PC-3 (cell line): ENCODE results near the gene ANAPC4. TPM values are rescaled to one million over a fixed set of nuclear protein-coding genes. Genes with fewer than 3 reads are reported as not detected.
A peak's percentile ranks its signal among the peaks of the same experiment; 100 is the strongest.

Experiments used
- ATAC-seq: fragments of 200-7000 bp; cut with Tn5 transposase; 2 replicates; pipeline ENCODE4 v1.9.1; 2020; ENCODE audit warnings: mild to moderate bottlenecking, moderate library complexity
- BruUV-seq: library from RNA; stranded (reverse); fragments of 400-500 nt; replicated peaks from 2 replicates; lab custom pipeline; 2021; lab: Mats Ljungman, UMichigan
- CTCF ChIA-PET: fragments of 300-600 bp; sonication (Branson Sonifier 250); formaldehyde crosslinking; loops from one replicate; lab custom pipeline; 2022; ENCODE audit warnings: antibody characterized with exemption; lab: Charles Lee
- POLR2A ChIA-PET: fragments of 300-600 bp; sonication (Branson Sonifier 250); formaldehyde crosslinking; loops from one replicate; lab custom pipeline; 2022; ENCODE audit warnings: antibody characterized with exemption; ENCODE audit not compliant: unreplicated experiment; lab: Charles Lee
- DNase-seq: peaks from one replicate; pipeline ENCODE4 v3.0.0-alpha.2; 2015
- H2AFZ ChIP-seq: fragments of 300-600 bp; sonication (generic); 2 replicates; pipeline ENCODE4 v1.6.0; 2016; ENCODE audit warnings: antibody characterized with exemption, low read length
- H3F3A ChIP-seq: fragments of 300-600 bp; sonication (generic); one replicate; pipeline ENCODE4 v1.6.0; 2017; ENCODE audit warnings: antibody characterized with exemption, low read length, control low read depth, mild to moderate bottlenecking; ENCODE audit not compliant: unreplicated experiment
- H3K27ac ChIP-seq: fragments of 300-600 bp; sonication (generic); 2 replicates; pipeline ENCODE4 v1.5.1; 2016; ENCODE audit warnings: mild to moderate bottlenecking, low read length
- H3K27me3 ChIP-seq: fragments of 300-600 bp; sonication (generic); 2 replicates; pipeline ENCODE4 v1.6.1; 2016; ENCODE audit warnings: low read length, mixed read lengths
- H3K36me3 ChIP-seq: fragments of 300-600 bp; sonication (generic); 2 replicates; pipeline ENCODE4 v1.6.1; 2016; ENCODE audit warnings: low read depth, mixed run types, low read length, mixed read lengths
- H3K4me1 ChIP-seq: fragments of 300-600 bp; sonication (generic); 2 replicates; pipeline ENCODE4 v1.5.1; 2016; ENCODE audit warnings: low read length; ENCODE audit not compliant: insufficient read depth
- H3K4me2 ChIP-seq: fragments of 300-600 bp; sonication (generic); 2 replicates; pipeline ENCODE4 v1.6.0; 2016; ENCODE audit warnings: low read length
- H3K4me3 ChIP-seq: fragments of 300-600 bp; sonication (generic); 2 replicates; pipeline ENCODE4 v1.5.1; 2016; ENCODE audit warnings: mild to moderate bottlenecking, low read length, mixed read lengths
- H3K79me2 ChIP-seq: fragments of 300-600 bp; sonication (generic); 2 replicates; pipeline ENCODE4 v1.6.1; 2017; ENCODE audit warnings: low read length, mixed read lengths
- H3K9ac ChIP-seq: fragments of 300-600 bp; sonication (generic); 2 replicates; pipeline ENCODE4 v1.6.0; 2016; ENCODE audit warnings: mild to moderate bottlenecking, low read length
- H3K9me2 ChIP-seq: fragments of 300-600 bp; sonication (generic); replicated peaks from 2 replicates; pipeline ENCODE4 v1.6.1; 2016; ENCODE audit warnings: mixed run types, low read length, mixed read lengths
- H3K9me3 ChIP-seq: fragments of 300-600 bp; sonication (generic); 2 replicates; pipeline ENCODE4 v1.6.1; 2016; ENCODE audit warnings: low read length, mixed read lengths
- H4K20me1 ChIP-seq: fragments of 300-600 bp; sonication (generic); 2 replicates; pipeline ENCODE4 v1.6.1; 2016; ENCODE audit warnings: low read length, mixed read lengths
- CTCF ChIP-seq: fragments of 300-600 bp; sonication (generic); conservative IDR thresholded peaks from 2 replicates; pipeline ENCODE4 v1.5.1; 2017; ENCODE audit warnings: antibody characterized with exemption, low read depth, mild to moderate bottlenecking, low read length
- EZH2 ChIP-seq: fragments of 300-600 bp; sonication (generic); IDR thresholded peaks from one replicate; pipeline ENCODE4 v1.6.1; 2017; ENCODE audit warnings: antibody characterized with exemption, mild to moderate bottlenecking, low read length; ENCODE audit not compliant: unreplicated experiment
- EZH2phosphoT487 ChIP-seq: fragments of 300-600 bp; sonication (generic); IDR thresholded peaks from 2 replicates; pipeline ENCODE4 v1.6.1; 2018; ENCODE audit warnings: mild to moderate bottlenecking, antibody characterized with exemption, low read length, borderline replicate concordance
- intact Hi-C: fragments of 100-400 bp; cut with micrococcal nuclease; formaldehyde crosslinking; loops from 2 replicates; pipeline ENCODE4 v1.9.0; 2023
- total RNA-seq: library from RNA; depleted of rRNA; stranded (reverse); fragments of >200 nt; gene quantifications from 2 replicates; pipeline ENCODE4 v1.2.3, GENCODE V29; 2014

The ANAPC4 gene
- total RNA-seq, 1 experiment from 2014 or later: 11.3 TPM

GRCh38 chr4:25378437-25378743 lies 1.3 kb downstream of the ANAPC4 start:
- ATAC-seq (no peak), DNase-seq (no peak)
- Histone ChIP-seq H3K79me2 (peaks cover 27% of the 10 kb centered on the region), H3K4me1 (peaks cover 12% of the 10 kb centered on the region), H3K9ac (no peak overlapping the region), H3K9me3 (no peaks in the 10 kb centered on the region), H3K27ac (no peak overlapping the region), H3K4me3 (peak overlapping the region; percentile 98), H3K9me2 (no peaks in the 10 kb centered on the region), H4K20me1 (no peaks in the 10 kb centered on the region), H3K27me3 (no peaks in the 10 kb centered on the region), H3F3A (no peaks in the 10 kb centered on the region), H3K36me3 (no peaks in the 10 kb centered on the region; the same call in 1 of the 2 replicates), H3K4me2 (peak overlapping the region; percentile 91), H2AFZ (no peak overlapping the region; the same call in 1 of the 2 replicates)
- BruUV-seq: no TSS peak
- intact Hi-C loops: no loop called here
- CTCF ChIA-PET: no interaction called here
- POLR2A ChIA-PET: no interaction called here
- no peak for TF ChIP-seq EZH2
- TF ChIP-seq CTCF: no peak
- no peak for TF ChIP-seq EZH2phosphoT487

- DNase-seq: no peak
- POLR2A ChIA-PET: no interaction called here
- Histone ChIP-seq H3K9me3 (no peaks in the 10 kb centered on the region), H3K27me3 (no peaks in the 10 kb centered on the region), H3K4me1 (peaks cover 12% of the 10 kb centered on the region), H3K4me2 (peak overlapping the region; percentile 91; the same call in 1 of the 2 replicates), H4K20me1 (no peaks in the 10 kb centered on the region), H3F3A (no peaks in the 10 kb centered on the region), H3K27ac (no peak overlapping the region), H3K9ac (no peak overlapping the region), H3K4me3 (0 out of 2 replicates have a peak overlapping the region, but pooled peaks have one; percentile 98), H2AFZ (no peak overlapping the region), H3K9me2 (no peaks in the 10 kb centered on the region), H3K36me3 (no peaks in the 10 kb centered on the region; the same call in 1 of the 2 replicates), H3K79me2 (peaks cover 27% of the 10 kb centered on the region)
- no peak for ATAC-seq
- no TSS peak for BruUV-seq
- TF ChIP-seq EZH2phosphoT487: no peak
- CTCF ChIA-PET: no interaction called here
- intact Hi-C loops: no loop called here
Measured at GRCh38 chr4:25379591-25379990, 2.5 kb downstream of the ANAPC4 start.

- POLR2A ChIA-PET: no interaction called here
- ATAC-seq: no peak
- Histone ChIP-seq H3K9me3 (no peaks in the 10 kb centered on the region), H3K27me3 (no peaks in the 10 kb centered on the region), H4K20me1 (no peaks in the 10 kb centered on the region), H3K9ac (no peak overlapping the region), H3K4me1 (peaks cover 3% of the 10 kb centered on the region; the same call in 1 of the 2 replicates), H3K27ac (no peak overlapping the region), H3K9me2 (no peaks in the 10 kb centered on the region), H3K4me3 (no peak overlapping the region), H2AFZ (no peak overlapping the region), H3K79me2 (peaks cover 12% of the 10 kb centered on the region), H3K36me3 (no peaks in the 10 kb centered on the region; the same call in 1 of the 2 replicates), H3F3A (no peaks in the 10 kb centered on the region), H3K4me2 (no peak overlapping the region)
- TF ChIP-seq EZH2 (no peak), EZH2phosphoT487 (no peak), CTCF (no peak)
- no TSS peak for BruUV-seq
- intact Hi-C loops: no loop called here
- no peak for DNase-seq
- CTCF ChIA-PET: no interaction called here
Measured at GRCh38 chr4:25383647-25384046, 6.6 kb downstream of the ANAPC4 start.
